HEK293T (cell line): ENCODE measurements around the gene CENPI.

ENCODE experiments used
- FOXM1 ChIP-seq: fragments of 450-650 bp; IDR thresholded peaks from 2 replicates; pipeline ENCODE4 v1.6.1; 2017; ENCODE audit warnings: mild to moderate bottlenecking, borderline replicate concordance
- SP1 ChIP-seq: fragments of 450-650 bp; IDR thresholded peaks from 2 replicates; pipeline ENCODE4 v1.6.1; 2017
- ZNF384 ChIP-seq: fragments of 450-650 bp; IDR thresholded peaks from 2 replicates; pipeline ENCODE4 v1.6.1; 2016

DNA sequence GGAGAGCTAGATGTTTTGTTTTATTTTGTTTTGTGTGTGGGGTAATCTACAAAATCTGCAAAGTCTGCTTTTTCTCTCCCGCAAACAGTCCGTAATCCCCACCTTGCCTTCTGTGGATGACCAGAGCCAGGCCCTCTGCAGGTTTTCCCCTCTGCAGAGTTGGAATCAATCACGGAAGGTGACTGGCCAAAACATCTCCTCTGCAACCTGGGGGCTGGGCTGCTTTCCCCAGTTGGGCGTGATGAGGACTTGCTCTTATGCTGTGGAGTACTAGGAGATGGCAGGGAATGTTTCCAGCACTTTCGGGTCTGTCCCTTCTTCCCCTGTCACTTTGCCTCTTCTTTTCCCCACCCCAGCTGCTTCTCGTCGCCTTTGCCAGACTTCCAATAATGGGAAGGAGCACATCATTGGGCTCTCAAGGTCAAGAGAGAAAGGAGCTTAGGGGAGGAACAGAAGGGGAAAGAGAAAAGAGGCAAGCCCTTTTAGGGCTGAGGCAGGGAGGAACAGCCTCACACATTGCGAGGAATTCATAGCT, 18.2 kb upstream of the CENPI start:
- TF ChIP-seq FOXM1: no peak
- TF ChIP-seq SP1: no peak
- TF ChIP-seq ZNF384: no peak
